SH-SY5Y (cell line): ENCODE measurements around the gene DNM2.

Experiments
- GATA2 ChIP-seq: IDR thresholded peaks from 2 replicates; pipeline ENCODE4 v1.6.1; 2011; ENCODE audit warnings: mild to moderate bottlenecking, low read depth, low read length
- GATA3 ChIP-seq: IDR thresholded peaks from 2 replicates; pipeline ENCODE4 v1.6.1; 2011; ENCODE audit warnings: low read depth, mild to moderate bottlenecking, low read length, moderate library complexity

- TF ChIP-seq GATA2 (no peak), GATA3 (no peak)
These were observed 11.5 kb downstream of the DNM2 start for GRCh38 chr19:10729411-10729810.
